ENCODE measurements around the gene NF1.

Gene NF1

GRCh38 chr17:31131299-31131698, 36.5 kb downstream of the NF1 start:
- DNase-seq (ENCODE audit: low spot score) = no peak
- no peak for TF ChIP-seq CTCF (IDR thresholded peaks at IDR 0.05; ENCODE audit: extremely low read depth, missing control alignments)

GRCh38 chr17:31132977-31133376, 38.2 kb downstream of the NF1 start:
- DNase-seq (ENCODE audit: low spot score) = no peak
- no peak for TF ChIP-seq CTCF (IDR thresholded peaks at IDR 0.05; ENCODE audit: extremely low read depth, missing control alignments)

- DNase-seq (ENCODE audit: low spot score) = no peak
- no peak for TF ChIP-seq CTCF (IDR thresholded peaks at IDR 0.05; ENCODE audit: extremely low read depth, missing control alignments)
These were observed 39.8 kb downstream of the NF1 start for GRCh38 chr17:31134576-31134975.

GRCh38 chr17:31136319-31136718, 41.5 kb downstream of the NF1 start:
- no peak for TF ChIP-seq CTCF (IDR thresholded peaks at IDR 0.05; ENCODE audit: extremely low read depth, missing control alignments)

GRCh38 chr17:31140111-31140510, 45.3 kb downstream of the NF1 start:
- no peak for TF ChIP-seq CTCF (IDR thresholded peaks at IDR 0.05; ENCODE audit: extremely low read depth, missing control alignments)
- no peak for DNase-seq (ENCODE audit: low spot score)

More at GRCh38 chr17:31136319-31136718, 41.5 kb downstream of the NF1 start:
- DNase-seq (ENCODE audit: low spot score) = no peak

- no peak for DNase-seq (ENCODE audit: low spot score)
- no peak for TF ChIP-seq CTCF (IDR thresholded peaks at IDR 0.05; ENCODE audit: extremely low read depth, missing control alignments)
These were observed 49.7 kb downstream of the NF1 start for GRCh38 chr17:31144428-31144827.

- DNase-seq (ENCODE audit: low spot score) = no peak
- TF ChIP-seq CTCF (IDR thresholded peaks at IDR 0.05; ENCODE audit: extremely low read depth, missing control alignments) = no peak
These were observed 50.1 kb downstream of the NF1 start for GRCh38 chr17:31144836-31145235.
